ENCODE results near the gene PTGER2.

Gene PTGER2

GRCh38 chr14:52304248-52304904 lies 9.7 kb upstream of the PTGER2 start:
- in situ Hi-C loops (cut with HindIII; ENCODE audit: low sequenced_read_pairs): no loop called here

- in situ Hi-C loops (cut with HindIII; ENCODE audit: low sequenced_read_pairs): no loop called here
Observed at GRCh38 chr14:52305014-52305413, 9.1 kb upstream of the PTGER2 start.

DNA sequence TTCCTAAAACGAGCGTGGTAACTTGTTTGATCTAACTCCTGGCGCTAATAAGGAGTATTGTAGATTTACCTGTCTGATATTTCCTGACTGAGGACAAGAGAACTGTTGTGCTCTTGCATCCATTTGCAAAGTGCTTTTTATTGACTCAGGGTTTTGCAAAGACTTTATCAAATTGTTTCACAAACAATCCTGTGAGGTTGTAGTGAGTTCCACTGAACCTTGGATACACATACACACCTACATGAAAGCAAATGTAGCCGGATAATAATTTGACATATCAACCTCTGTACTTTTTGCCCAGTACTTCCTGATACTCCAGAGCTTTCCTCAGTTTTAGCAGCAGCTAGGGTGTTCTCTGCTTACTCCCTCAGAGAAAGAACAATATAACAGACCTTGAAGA lies 6.7 kb upstream of the PTGER2 start:
- in situ Hi-C loops (cut with HindIII; ENCODE audit: low sequenced_read_pairs): no loop called here

DNA sequence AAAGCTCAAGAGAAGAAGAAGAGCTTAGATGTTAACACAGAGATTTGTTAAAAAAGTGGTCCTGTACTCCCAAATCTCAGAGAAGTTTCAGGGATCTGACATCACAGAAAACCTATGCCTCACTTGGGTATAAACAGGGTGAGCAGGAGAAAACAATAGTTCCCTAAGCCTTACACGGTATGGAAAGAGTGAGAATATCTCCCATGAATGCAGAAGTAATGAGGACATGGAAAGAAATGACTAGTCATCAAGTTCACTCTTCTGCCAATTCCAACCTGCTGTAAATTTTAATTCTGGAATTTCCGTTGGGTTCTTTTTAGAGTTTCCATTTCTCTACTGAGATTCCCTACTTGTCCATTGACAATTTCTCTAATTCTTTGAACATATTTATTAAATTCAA lies 6.2 kb upstream of the PTGER2 start:
- in situ Hi-C loops (cut with HindIII; ENCODE audit: low sequenced_read_pairs): no loop called here

DNA sequence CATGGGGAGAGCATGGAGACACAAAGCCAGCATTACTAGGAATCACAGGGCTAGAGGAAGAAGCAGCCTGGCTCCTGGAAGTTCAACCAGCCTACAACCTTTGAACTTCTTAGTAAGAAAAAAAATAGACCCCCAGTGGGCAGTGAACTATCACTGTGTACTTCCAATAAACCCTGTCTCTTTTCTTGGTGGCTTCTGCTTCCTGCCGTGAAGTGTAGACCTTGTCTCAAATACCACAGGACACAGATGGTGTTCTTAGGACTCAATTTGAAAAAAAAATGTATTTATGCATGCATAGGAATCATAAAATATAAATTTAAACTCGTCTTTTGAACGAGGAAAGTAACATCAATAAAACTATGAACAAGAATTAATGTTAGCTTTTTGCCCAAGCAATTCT lies 3.6 kb upstream of the PTGER2 start:
- in situ Hi-C loops (cut with HindIII; ENCODE audit: low sequenced_read_pairs): no loop called here

- in situ Hi-C loops (cut with HindIII; ENCODE audit: low sequenced_read_pairs): no loop called here
Observed at GRCh38 chr14:52312931-52313355, 1.2 kb upstream of the PTGER2 start.

GRCh38 chr14:52313462-52313861 lies 650 bp upstream of the PTGER2 start:
- in situ Hi-C loops (cut with HindIII; ENCODE audit: low sequenced_read_pairs): no loop called here

- in situ Hi-C loops (cut with HindIII; ENCODE audit: low sequenced_read_pairs): no loop called here
Observed at GRCh38 chr14:52314595-52315354, 663 bp downstream of the PTGER2 start.

GRCh38 chr14:52315355-52315718 lies 1.2 kb downstream of the PTGER2 start:
- in situ Hi-C loops (cut with HindIII; ENCODE audit: low sequenced_read_pairs): no loop called here

DNA sequence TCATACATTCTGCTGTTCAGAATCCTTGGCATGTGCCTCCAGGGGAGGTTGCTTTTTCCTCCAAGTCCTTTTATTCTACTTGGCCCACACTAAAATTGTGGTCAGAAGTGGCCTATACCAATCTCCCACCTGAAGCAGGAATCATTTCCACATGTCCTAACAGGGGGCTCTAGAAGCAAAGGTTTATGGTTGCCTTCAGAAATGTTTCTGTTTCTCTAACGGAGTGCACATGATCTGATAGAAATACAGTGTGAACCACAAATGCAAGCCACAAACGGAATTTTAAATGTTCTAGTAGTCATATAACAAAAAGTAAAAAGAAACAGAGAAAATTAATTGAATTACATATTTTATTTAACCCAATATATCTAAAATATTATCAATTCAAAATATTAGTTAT lies 4.0 kb downstream of the PTGER2 start:
- in situ Hi-C loops (cut with HindIII; ENCODE audit: low sequenced_read_pairs): no loop called here

DNA sequence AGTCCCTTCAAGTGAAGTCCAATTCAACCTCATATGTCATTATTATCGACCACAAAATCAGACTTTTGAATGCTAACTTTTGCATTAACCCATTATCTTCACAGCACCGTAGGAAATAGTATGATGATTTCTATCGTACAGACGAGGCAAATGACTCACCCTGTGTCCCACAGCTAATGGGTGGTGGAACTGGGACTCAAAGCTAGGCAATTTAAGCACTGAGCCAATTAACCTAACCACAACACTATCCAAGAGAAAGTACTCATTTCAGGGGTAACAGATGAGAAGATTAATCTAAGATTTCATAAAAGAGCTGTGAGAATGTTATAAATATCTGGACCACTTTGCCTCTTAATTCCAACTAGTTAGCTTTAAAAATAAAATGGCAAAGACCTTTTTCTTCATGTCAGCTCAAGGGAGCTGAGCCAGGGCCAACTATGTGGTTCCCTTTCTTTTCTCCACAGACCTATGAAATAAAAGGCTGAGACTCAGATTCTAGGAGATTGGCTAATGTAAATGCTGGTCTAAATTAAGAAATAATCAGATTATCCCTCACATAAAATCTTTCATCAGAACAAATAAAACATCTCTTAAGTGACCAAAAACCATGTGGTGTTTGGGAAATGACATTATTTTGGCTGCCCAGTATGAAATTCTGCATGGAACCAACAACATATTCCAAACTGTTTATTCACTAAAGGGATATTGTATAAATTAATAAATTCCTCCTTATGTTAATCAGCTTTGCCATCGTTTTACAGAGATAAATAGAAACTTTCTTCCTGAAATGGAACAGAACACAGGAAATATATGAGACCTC lies 4.9 kb downstream of the PTGER2 start:
- in situ Hi-C loops (cut with HindIII; ENCODE audit: low sequenced_read_pairs): no loop called here

GRCh38 chr14:52319919-52320318 lies 5.8 kb downstream of the PTGER2 start:
- in situ Hi-C loops (cut with HindIII; ENCODE audit: low sequenced_read_pairs): no loop called here

GRCh38 chr14:52325126-52325525 lies 11.0 kb downstream of the PTGER2 start:
- in situ Hi-C loops (cut with HindIII; ENCODE audit: low sequenced_read_pairs): no loop called here

- in situ Hi-C loops (cut with HindIII; ENCODE audit: low sequenced_read_pairs): no loop called here
Observed at GRCh38 chr14:52325630-52326029, 11.5 kb downstream of the PTGER2 start.

DNA sequence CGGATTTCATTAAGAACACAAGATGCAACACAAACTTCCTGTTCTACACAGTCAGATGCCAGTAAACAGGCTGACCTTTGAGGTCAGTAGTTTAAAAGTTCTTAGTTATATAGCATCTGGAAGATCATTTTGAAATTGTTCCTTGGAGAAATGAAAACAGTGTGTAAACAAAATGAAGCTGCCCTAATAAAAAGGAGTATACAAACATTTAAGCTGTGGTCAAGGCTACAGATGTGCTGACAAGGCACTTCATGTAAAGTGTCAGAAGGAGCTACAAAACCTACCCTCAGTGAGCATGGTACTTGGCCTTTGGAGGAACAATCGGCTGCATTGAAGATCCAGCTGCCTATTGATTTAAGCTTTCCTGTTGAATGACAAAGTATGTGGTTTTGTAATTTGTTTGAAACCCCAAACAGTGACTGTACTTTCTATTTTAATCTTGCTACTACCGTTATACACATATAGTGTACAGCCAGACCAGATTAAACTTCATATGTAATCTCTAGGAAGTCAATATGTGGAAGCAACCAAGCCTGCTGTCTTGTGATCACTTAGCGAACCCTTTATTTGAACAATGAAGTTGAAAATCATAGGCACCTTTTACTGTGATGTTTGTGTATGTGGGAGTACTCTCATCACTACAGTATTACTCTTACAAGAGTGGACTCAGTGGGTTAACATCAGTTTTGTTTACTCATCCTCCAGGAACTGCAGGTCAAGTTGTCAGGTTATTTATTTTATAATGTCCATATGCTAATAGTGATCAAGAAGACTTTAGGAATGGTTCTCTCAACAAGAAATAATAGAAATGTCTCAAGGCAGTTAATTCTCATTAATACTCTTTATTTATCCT lies 13.5 kb downstream of the PTGER2 start:
- in situ Hi-C loops (cut with HindIII; ENCODE audit: low sequenced_read_pairs): no loop called here

GRCh38 chr14:52328276-52328675 lies 14.2 kb downstream of the PTGER2 start:
- in situ Hi-C loops (cut with HindIII; ENCODE audit: low sequenced_read_pairs): no loop called here

DNA sequence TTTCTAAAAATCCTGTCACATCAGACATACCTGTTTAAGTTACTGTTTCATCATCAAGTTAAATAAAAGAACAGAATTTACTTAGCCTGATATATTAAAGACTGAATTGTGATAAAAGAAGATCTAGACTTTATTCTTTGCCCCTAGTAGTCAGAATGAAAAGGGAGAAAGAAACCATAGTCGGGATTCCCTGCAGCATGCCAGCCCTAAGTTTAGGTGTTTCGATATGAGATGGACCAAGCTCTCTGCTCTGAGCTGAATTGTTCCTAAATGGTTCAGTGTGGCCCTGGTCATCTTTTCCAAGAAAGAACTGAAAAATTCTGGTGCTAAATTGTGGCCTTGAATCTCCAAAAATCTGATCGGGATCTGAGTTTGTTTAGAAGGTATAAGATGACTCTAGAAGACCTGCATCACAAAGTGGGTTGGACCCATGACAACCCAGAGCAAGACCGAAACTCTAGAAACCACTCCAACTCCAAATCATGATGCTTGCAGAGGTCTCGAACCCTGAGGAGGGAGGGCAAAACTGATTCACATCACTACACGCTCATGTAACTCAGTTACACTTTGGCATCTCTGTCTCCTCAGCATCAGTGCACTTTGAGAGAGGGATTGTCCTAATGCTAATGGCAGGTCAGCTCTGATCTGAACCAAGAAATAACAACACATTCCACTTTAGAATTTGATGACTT lies 15.7 kb downstream of the PTGER2 start:
- in situ Hi-C loops (cut with HindIII; ENCODE audit: low sequenced_read_pairs): no loop called here

DNA sequence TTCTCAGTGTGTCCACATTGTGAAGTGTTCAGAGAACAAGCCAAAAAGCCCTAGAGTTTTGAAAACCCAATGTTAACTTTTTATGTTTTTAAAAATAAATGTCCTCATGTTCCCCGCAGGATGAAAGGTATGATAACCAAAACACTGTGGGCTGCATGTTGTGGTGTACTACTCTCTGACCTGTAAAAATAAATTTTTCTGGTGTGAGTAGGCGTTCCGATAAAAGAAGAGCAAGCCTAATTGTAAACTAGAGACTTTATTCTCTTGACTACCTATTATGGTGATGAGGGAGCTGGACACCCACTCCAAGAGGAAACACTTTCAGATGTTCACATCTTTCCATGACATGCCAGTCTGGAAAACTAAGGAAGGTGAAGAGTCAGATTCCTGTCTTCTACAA lies 18.2 kb downstream of the PTGER2 start:
- in situ Hi-C loops (cut with HindIII; ENCODE audit: low sequenced_read_pairs): no loop called here

GRCh38 chr14:52333108-52333507 lies 19.0 kb downstream of the PTGER2 start:
- in situ Hi-C loops (cut with HindIII; ENCODE audit: low sequenced_read_pairs): no loop called here

All from DLD1 (cell line).